HEK293 (cell line): Measurements from ENCODE around the gene LARP1B.

Experiments
- CTCF ChIA-PET: fragments of 350-600 bp; formaldehyde crosslinking; extraction: SDS; loops from one replicate; lab custom pipeline; 2021; ENCODE audit warnings: antibody characterized with exemption; lab: Yijun Ruan, JAX
- POLR2A ChIA-PET: fragments of 300-600 bp; formaldehyde crosslinking; extraction: SDS; loops from one replicate; lab custom pipeline; 2020; ENCODE audit warnings: antibody characterized with exemption, inconsistent platforms; lab: Yijun Ruan, JAX
- H3K27ac ChIP-seq: fragments of 200-500 bp; sonication (Bioruptor generic); 2 replicates; pipeline ENCODE4 v1.5.1; 2014; ENCODE audit warnings: low read depth, low read length, control low read depth, inconsistent platforms; ENCODE audit errors: extremely low read depth
- H3K36me3 ChIP-seq, 2 experiments: fragments of 200-500 bp in 1 of 2; sonication (Bioruptor generic) in 1 of 2; 1 replicate in 1 of 2; 2 replicates in 1 of 2; pipeline ENCODE4 v1.5.1; 2014 to 2017; ENCODE audit warnings: inconsistent platforms in 2 of 2, low read length in 2 of 2; ENCODE audit not compliant: control insufficient read depth in 2 of 2, insufficient read depth in 1 of 2
- H3K4me1 ChIP-seq: fragments of 200-500 bp; sonication (Bioruptor generic); 2 replicates; pipeline ENCODE4 v1.5.1; 2014; ENCODE audit warnings: mild to moderate bottlenecking, low read length, inconsistent platforms; ENCODE audit not compliant: control insufficient read depth, insufficient read depth
- H3K4me3 ChIP-seq: 2 replicates; pipeline ENCODE4 v1.5.1; 2011; ENCODE audit warnings: low read depth, mild to moderate bottlenecking, control low read depth, low read length, moderate library complexity
- H3K9me3 ChIP-seq: fragments of 200-500 bp; sonication (Bioruptor generic); 2 replicates; pipeline ENCODE4 v1.5.1; 2014; ENCODE audit warnings: low read depth, low read length, inconsistent platforms; ENCODE audit not compliant: control insufficient read depth, insufficient read depth
- GLIS1 ChIP-seq: fragments of 450-650 bp; formaldehyde crosslinking; IDR thresholded peaks from 2 replicates; pipeline ENCODE4 v1.5.1; 2016; ENCODE audit warnings: missing biosample characterization, missing genetic modification characterization
- KLF1 ChIP-seq: fragments of 450-650 bp; formaldehyde crosslinking; IDR thresholded peaks from 2 replicates; pipeline ENCODE4 v1.5.1; 2016; ENCODE audit warnings: missing biosample characterization, missing genetic modification characterization
- KLF17 ChIP-seq: fragments of 450-650 bp; formaldehyde crosslinking; IDR thresholded peaks from 2 replicates; pipeline ENCODE4 v1.5.1; 2016; ENCODE audit warnings: missing biosample characterization, missing genetic modification characterization
- KLF8 ChIP-seq: fragments of 450-650 bp; formaldehyde crosslinking; IDR thresholded peaks from 2 replicates; pipeline ENCODE4 v1.5.1; 2016; ENCODE audit warnings: missing biosample characterization, missing genetic modification characterization
- PRDM1 ChIP-seq: fragments of 450-650 bp; formaldehyde crosslinking; IDR thresholded peaks from 2 replicates; pipeline ENCODE4; 2016; ENCODE audit warnings: missing biosample characterization, missing genetic modification characterization
- SCRT2 ChIP-seq: fragments of 450-650 bp; formaldehyde crosslinking; IDR thresholded peaks from 2 replicates; pipeline ENCODE4 v1.5.1; 2016; ENCODE audit warnings: missing biosample characterization, missing genetic modification characterization
- SETDB1 ChIP-seq: IDR thresholded peaks from one replicate; pipeline ENCODE4 v1.6.1; 2017; ENCODE audit warnings: mild to moderate bottlenecking, low read length, moderate library complexity, mixed read lengths; ENCODE audit not compliant: insufficient read length
- SP2 ChIP-seq: fragments of 450-650 bp; formaldehyde crosslinking; IDR thresholded peaks from 2 replicates; pipeline ENCODE4 v1.5.1; 2016; ENCODE audit warnings: missing biosample characterization, missing genetic modification characterization
- SP3 ChIP-seq: fragments of 450-650 bp; formaldehyde crosslinking; IDR thresholded peaks from 2 replicates; pipeline ENCODE4 v1.5.1; 2016; ENCODE audit warnings: missing biosample characterization, missing genetic modification characterization
- SP7 ChIP-seq: fragments of 450-650 bp; formaldehyde crosslinking; IDR thresholded peaks from 2 replicates; pipeline ENCODE4 v1.5.1; 2016; ENCODE audit warnings: missing biosample characterization, missing genetic modification characterization
- WT1 ChIP-seq: fragments of 450-650 bp; formaldehyde crosslinking; IDR thresholded peaks from 2 replicates; pipeline ENCODE4 v1.5.1; 2016; ENCODE audit warnings: missing biosample characterization, missing genetic modification characterization
- YY1 ChIP-seq: fragments of 450-650 bp; formaldehyde crosslinking; IDR thresholded peaks from 2 replicates; pipeline ENCODE4 v1.5.1; 2018; ENCODE audit warnings: missing biosample characterization, missing genetic modification characterization
- ZBTB17 ChIP-seq: fragments of 450-650 bp; formaldehyde crosslinking; IDR thresholded peaks from 2 replicates; pipeline ENCODE4 v1.5.1; 2016; ENCODE audit warnings: missing biosample characterization, missing genetic modification characterization
- ZBTB8A ChIP-seq: fragments of 450-650 bp; formaldehyde crosslinking; IDR thresholded peaks from 2 replicates; pipeline ENCODE4 v1.5.1; 2016; ENCODE audit warnings: missing biosample characterization, missing genetic modification characterization
- ZEB2 ChIP-seq: fragments of 450-650 bp; formaldehyde crosslinking; IDR thresholded peaks from 2 replicates; pipeline ENCODE4 v1.5.1; 2016; ENCODE audit warnings: missing biosample characterization, missing genetic modification characterization
- ZFHX2 ChIP-seq: fragments of 450-650 bp; formaldehyde crosslinking; conservative IDR thresholded peaks from 2 replicates; pipeline ENCODE4 v1.5.1; 2016; ENCODE audit warnings: missing biosample characterization, missing genetic modification characterization
- ZIC2 ChIP-seq: fragments of 450-650 bp; formaldehyde crosslinking; IDR thresholded peaks from 2 replicates; pipeline ENCODE4 v1.5.1; 2016; ENCODE audit warnings: missing biosample characterization, missing genetic modification characterization
- ZNF10 ChIP-seq: fragments of 450-650 bp; formaldehyde crosslinking; IDR thresholded peaks from 2 replicates; pipeline ENCODE4 v1.5.1; 2017; ENCODE audit warnings: missing biosample characterization, missing genetic modification characterization
- ZNF155 ChIP-seq: fragments of 450-650 bp; formaldehyde crosslinking; IDR thresholded peaks from 2 replicates; pipeline ENCODE4 v1.5.1; 2016; ENCODE audit warnings: missing biosample characterization, missing genetic modification characterization
- ZNF341 ChIP-seq: fragments of 450-650 bp; formaldehyde crosslinking; IDR thresholded peaks from 2 replicates; pipeline ENCODE4; 2016; ENCODE audit warnings: low read depth, missing biosample characterization, missing genetic modification characterization
- ZNF48 ChIP-seq: fragments of 450-650 bp; formaldehyde crosslinking; IDR thresholded peaks from 2 replicates; pipeline ENCODE4 v1.5.1; 2016; ENCODE audit warnings: missing biosample characterization, missing genetic modification characterization
- ZNF629 ChIP-seq: fragments of 450-650 bp; formaldehyde crosslinking; IDR thresholded peaks from 2 replicates; pipeline ENCODE4 v1.5.1; 2017; ENCODE audit warnings: missing biosample characterization, missing genetic modification characterization
- ZNF660 ChIP-seq: fragments of 450-650 bp; IDR thresholded peaks from 2 replicates; pipeline ENCODE4 v1.5.1; 2018; ENCODE audit warnings: missing biosample characterization, mild to moderate bottlenecking, missing genetic modification characterization
- TF ChIP-seq, protein P1 (sequence below): fragments of 450-650 bp; formaldehyde crosslinking; IDR thresholded peaks from 2 replicates; pipeline ENCODE4 v1.5.1; 2016; ENCODE audit warnings: missing biosample characterization, missing genetic modification characterization
- TF ChIP-seq, protein P2 (sequence below): fragments of 450-650 bp; formaldehyde crosslinking; IDR thresholded peaks from 2 replicates; pipeline ENCODE4 v1.5.1; 2016; ENCODE audit warnings: missing biosample characterization, missing genetic modification characterization, borderline replicate concordance
- TF ChIP-seq, protein P3 (sequence below): fragments of 450-650 bp; formaldehyde crosslinking; IDR thresholded peaks from 2 replicates; pipeline ENCODE4 v1.5.1; 2016; ENCODE audit warnings: missing biosample characterization, missing genetic modification characterization
- TF ChIP-seq, protein P4 (sequence below): fragments of 450-650 bp; formaldehyde crosslinking; IDR thresholded peaks from 2 replicates; pipeline ENCODE4 v1.5.1; 2016; ENCODE audit warnings: missing biosample characterization, missing genetic modification characterization

LARP1B gene

GRCh38 chr4:128060699-128061565, at the start of gene LARP1B:
TSS of gene LARP1B (plus strand) at chr4:128061312. CDS start at chr4:128074952, 13,640 bp downstream.
- Histone ChIP-seq H3K4me3 (peak within 1 kb of the TSS; percentile 77), H3K9me3 (no peaks in the 10 kb centered on the region), H3K4me1 (no peaks in the 10 kb centered on the region), H3K36me3 (no peaks in the 10 kb centered on the region), H3K27ac (peak within 1 kb of the TSS; percentile 92)
- CTCF ChIA-PET = interaction anchor here (1.0 to 1.6 kb wide), 2 partner anchors 10 to 19 kb away, joined by 3 to 9 read pairs; no protein-coding TSS in a partner anchor
- POLR2A ChIA-PET = interaction anchor here (0.5 to 2.4 kb wide), 19 partner anchors 9 to 997 kb away, joined by 3 to 32 read pairs (median 3); partner anchors contain the start of genes ABHD18, INTU, MFSD8 and PGRMC2
- TF ChIP-seq ZFHX2 (tag by site-specific recombination) = no peak; the same call in 1 of the 2 replicates
- TF ChIP-seq ZNF10 = peak; percentile 29; the same call in 1 of the 2 replicates
- TF ChIP-seq, protein P1, sequence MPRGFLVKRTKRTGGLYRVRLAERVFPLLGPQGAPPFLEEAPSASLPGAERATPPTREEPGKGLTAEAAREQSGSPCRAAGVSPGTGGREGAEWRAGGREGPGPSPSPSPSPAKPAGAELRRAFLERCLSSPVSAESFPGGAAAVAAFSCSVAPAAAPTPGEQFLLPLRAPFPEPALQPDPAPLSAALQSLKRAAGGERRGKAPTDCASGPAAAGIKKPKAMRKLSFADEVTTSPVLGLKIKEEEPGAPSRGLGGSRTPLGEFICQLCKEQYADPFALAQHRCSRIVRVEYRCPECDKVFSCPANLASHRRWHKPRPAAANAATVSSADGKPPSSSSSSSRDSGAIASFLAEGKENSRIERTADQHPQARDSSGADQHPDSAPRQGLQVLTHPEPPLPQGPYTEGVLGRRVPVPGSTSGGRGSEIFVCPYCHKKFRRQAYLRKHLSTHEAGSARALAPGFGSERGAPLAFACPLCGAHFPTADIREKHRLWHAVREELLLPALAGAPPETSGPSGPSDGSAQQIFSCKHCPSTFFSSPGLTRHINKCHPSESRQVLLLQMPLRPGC (tag by site-specific recombination) = no peak
- peak; percentile 75; the same call in 1 of the 2 replicates for TF ChIP-seq KLF8
- TF ChIP-seq, protein P2, sequence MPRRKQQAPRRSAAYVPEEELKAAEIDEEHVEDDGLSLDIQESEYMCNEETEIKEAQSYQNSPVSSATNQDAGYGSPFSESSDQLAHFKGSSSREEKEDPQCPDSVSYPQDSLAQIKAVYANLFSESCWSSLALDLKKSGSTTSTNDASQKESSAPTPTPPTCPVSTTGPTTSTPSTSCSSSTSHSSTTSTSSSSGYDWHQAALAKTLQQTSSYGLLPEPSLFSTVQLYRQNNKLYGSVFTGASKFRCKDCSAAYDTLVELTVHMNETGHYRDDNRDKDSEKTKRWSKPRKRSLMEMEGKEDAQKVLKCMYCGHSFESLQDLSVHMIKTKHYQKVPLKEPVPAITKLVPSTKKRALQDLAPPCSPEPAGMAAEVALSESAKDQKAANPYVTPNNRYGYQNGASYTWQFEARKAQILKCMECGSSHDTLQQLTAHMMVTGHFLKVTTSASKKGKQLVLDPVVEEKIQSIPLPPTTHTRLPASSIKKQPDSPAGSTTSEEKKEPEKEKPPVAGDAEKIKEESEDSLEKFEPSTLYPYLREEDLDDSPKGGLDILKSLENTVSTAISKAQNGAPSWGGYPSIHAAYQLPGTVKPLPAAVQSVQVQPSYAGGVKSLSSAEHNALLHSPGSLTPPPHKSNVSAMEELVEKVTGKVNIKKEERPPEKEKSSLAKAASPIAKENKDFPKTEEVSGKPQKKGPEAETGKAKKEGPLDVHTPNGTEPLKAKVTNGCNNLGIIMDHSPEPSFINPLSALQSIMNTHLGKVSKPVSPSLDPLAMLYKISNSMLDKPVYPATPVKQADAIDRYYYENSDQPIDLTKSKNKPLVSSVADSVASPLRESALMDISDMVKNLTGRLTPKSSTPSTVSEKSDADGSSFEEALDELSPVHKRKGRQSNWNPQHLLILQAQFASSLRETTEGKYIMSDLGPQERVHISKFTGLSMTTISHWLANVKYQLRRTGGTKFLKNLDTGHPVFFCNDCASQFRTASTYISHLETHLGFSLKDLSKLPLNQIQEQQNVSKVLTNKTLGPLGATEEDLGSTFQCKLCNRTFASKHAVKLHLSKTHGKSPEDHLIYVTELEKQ (tag by site-specific recombination) = no peak
- peak; percentile 48; the same call in 1 of the 2 replicates for TF ChIP-seq ZIC2 (tag by site-specific recombination)
- TF ChIP-seq SCRT2 (tag by site-specific recombination) = peak; percentile 38
- TF ChIP-seq, protein P3, sequence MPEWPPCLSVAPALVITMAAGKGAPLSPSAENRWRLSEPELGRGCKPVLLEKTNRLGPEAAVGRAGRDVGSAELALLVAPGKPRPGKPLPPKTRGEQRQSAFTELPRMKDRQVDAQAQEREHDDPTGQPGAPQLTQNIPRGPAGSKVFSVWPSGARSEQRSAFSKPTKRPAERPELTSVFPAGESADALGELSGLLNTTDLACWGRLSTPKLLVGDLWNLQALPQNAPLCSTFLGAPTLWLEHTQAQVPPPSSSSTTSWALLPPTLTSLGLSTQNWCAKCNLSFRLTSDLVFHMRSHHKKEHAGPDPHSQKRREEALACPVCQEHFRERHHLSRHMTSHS (tag by site-specific recombination) = no peak
- 0 out of 2 replicates have a peak, but pooled peaks have one; percentile 11 for TF ChIP-seq KLF17 (tag by site-specific recombination)
- TF ChIP-seq KLF1 (tag by site-specific recombination) = peak; percentile 57; the same call in 1 of the 2 replicates
- TF ChIP-seq ZNF660 = peak; percentile 64; the same call in 1 of the 2 replicates
- TF ChIP-seq ZNF48 (tag by site-specific recombination) = no peak
- peak; percentile 53 for TF ChIP-seq SP7 (tag by site-specific recombination)
- TF ChIP-seq ZNF155 = no peak
- TF ChIP-seq ZBTB8A (tag by site-specific recombination) = peak; percentile 91
- TF ChIP-seq ZNF629 (tag by site-specific recombination) = peak; percentile 56
- peak; percentile 22 for TF ChIP-seq SETDB1
- peak; percentile 81 for TF ChIP-seq SP2 (tag by site-specific recombination)
- peak; percentile 44; the same call in 1 of the 2 replicates for TF ChIP-seq YY1
- TF ChIP-seq GLIS1 (tag by site-specific recombination) = peak; percentile 58
- peak; percentile 85 for TF ChIP-seq SP3 (tag by site-specific recombination)
- TF ChIP-seq ZBTB17 (tag by site-specific recombination) = peak; percentile 69
- peak; percentile 64; the same call in 1 of the 2 replicates for TF ChIP-seq WT1 (tag by site-specific recombination)
- no peak for TF ChIP-seq PRDM1 (tag by site-specific recombination)
- TF ChIP-seq ZEB2 (tag by site-specific recombination) = peak; percentile 54
- peak; percentile 55; the same call in 1 of the 2 replicates for TF ChIP-seq ZNF341 (tag by site-specific recombination)
- TF ChIP-seq, protein P4, sequence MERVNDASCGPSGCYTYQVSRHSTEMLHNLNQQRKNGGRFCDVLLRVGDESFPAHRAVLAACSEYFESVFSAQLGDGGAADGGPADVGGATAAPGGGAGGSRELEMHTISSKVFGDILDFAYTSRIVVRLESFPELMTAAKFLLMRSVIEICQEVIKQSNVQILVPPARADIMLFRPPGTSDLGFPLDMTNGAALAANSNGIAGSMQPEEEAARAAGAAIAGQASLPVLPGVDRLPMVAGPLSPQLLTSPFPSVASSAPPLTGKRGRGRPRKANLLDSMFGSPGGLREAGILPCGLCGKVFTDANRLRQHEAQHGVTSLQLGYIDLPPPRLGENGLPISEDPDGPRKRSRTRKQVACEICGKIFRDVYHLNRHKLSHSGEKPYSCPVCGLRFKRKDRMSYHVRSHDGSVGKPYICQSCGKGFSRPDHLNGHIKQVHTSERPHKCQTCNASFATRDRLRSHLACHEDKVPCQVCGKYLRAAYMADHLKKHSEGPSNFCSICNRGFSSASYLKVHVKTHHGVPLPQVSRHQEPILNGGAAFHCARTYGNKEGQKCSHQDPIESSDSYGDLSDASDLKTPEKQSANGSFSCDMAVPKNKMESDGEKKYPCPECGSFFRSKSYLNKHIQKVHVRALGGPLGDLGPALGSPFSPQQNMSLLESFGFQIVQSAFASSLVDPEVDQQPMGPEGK = peak; percentile 84
